ENCODE data around the gene GCM1.

DNA sequence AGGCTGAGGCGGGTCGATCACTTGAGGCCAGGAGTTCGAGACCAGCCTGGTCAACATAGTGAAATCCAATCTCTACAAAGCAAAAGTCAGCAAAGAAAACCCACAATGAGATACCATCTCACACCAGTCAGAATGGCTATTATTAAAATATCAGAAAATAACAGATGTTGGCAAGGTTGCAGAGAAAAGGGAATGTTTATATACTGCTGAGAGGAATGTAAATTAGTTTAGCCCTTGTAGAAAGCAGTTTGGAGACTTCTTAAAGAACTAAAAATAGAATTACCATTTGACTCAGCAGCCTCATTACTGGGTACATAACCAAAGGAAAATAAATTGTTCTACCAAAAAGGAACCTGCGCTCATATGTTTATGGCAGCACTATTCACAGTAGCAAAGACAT lies 16.7 kb upstream of the GCM1 start:
- TF ChIP-seq EP300 (IDR thresholded peaks at IDR 0.05; ENCODE audit: low read length) = no peak
- TF ChIP-seq ATF7 (IDR thresholded peaks at IDR 0.05) = no peak
- no peak for TF ChIP-seq ZBTB17 (CRISPR knock-in tag; IDR thresholded peaks at IDR 0.05)
- TF ChIP-seq, protein P1, sequence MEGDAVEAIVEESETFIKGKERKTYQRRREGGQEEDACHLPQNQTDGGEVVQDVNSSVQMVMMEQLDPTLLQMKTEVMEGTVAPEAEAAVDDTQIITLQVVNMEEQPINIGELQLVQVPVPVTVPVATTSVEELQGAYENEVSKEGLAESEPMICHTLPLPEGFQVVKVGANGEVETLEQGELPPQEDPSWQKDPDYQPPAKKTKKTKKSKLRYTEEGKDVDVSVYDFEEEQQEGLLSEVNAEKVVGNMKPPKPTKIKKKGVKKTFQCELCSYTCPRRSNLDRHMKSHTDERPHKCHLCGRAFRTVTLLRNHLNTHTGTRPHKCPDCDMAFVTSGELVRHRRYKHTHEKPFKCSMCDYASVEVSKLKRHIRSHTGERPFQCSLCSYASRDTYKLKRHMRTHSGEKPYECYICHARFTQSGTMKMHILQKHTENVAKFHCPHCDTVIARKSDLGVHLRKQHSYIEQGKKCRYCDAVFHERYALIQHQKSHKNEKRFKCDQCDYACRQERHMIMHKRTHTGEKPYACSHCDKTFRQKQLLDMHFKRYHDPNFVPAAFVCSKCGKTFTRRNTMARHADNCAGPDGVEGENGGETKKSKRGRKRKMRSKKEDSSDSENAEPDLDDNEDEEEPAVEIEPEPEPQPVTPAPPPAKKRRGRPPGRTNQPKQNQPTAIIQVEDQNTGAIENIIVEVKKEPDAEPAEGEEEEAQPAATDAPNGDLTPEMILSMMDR (IDR thresholded peaks at IDR 0.05 in 2 of 3, conservative IDR thresholded peaks at IDR 0.05 in 1 of 3; ENCODE audit: insufficient read depth in 2 of 3, low read depth in 1 of 3, low read length in 3 of 3) = no peak
- TF ChIP-seq BRD4 (IDR thresholded peaks at IDR 0.05) = no peak
- TF ChIP-seq MTA1 (IDR thresholded peaks at IDR 0.05; ENCODE audit: borderline replicate concordance) = no peak
- TF ChIP-seq ZNF384 (IDR thresholded peaks at IDR 0.05; ENCODE audit: low read depth, low read length) = no peak
- TF ChIP-seq SRSF1 (IDR thresholded peaks at IDR 0.05; ENCODE audit: low read depth, low read length) = no peak
